IPS-15b (cell line): Measurements from ENCODE around the gene ADAMTS14.

Experiments used
- H3K27me3 ChIP-seq: one replicate; pipeline ENCODE4 v1.6.1; 2013; ENCODE audit warnings: low read length; ENCODE audit not compliant: control insufficient read depth, insufficient read depth
- H3K36me3 ChIP-seq: one replicate; pipeline ENCODE4 v1.6.1; 2013; ENCODE audit warnings: low read length; ENCODE audit not compliant: control insufficient read depth, insufficient read depth
- H3K4me1 ChIP-seq: one replicate; pipeline ENCODE4 v1.6.1; 2013; ENCODE audit warnings: mild to moderate bottlenecking, low read length; ENCODE audit not compliant: control insufficient read depth, insufficient read depth
- H3K4me3 ChIP-seq: one replicate; pipeline ENCODE4 v1.5.1; 2013; ENCODE audit warnings: low read depth, low read length
- H3K9ac ChIP-seq: one replicate; pipeline ENCODE4 v1.6.1; 2013; ENCODE audit warnings: low read depth, mild to moderate bottlenecking, low read length
- H3K9me3 ChIP-seq: one replicate; pipeline ENCODE4 v1.6.1; 2013; ENCODE audit warnings: mild to moderate bottlenecking, low read length; ENCODE audit not compliant: control insufficient read depth, insufficient read depth

ADAMTS14 gene

GRCh38 chr10:70705121-70705861 is 33.0 kb downstream of the ADAMTS14 start:
- no peak overlapping the region for H3K4me3 ChIP-seq
- H3K9ac ChIP-seq = no peak overlapping the region
- H3K9me3 ChIP-seq = no peaks in the 10 kb centered on the region
- H3K36me3 ChIP-seq = no peaks in the 10 kb centered on the region
- H3K4me1 ChIP-seq = no peaks in the 10 kb centered on the region
- no peaks in the 10 kb centered on the region for H3K27me3 ChIP-seq

DNA sequence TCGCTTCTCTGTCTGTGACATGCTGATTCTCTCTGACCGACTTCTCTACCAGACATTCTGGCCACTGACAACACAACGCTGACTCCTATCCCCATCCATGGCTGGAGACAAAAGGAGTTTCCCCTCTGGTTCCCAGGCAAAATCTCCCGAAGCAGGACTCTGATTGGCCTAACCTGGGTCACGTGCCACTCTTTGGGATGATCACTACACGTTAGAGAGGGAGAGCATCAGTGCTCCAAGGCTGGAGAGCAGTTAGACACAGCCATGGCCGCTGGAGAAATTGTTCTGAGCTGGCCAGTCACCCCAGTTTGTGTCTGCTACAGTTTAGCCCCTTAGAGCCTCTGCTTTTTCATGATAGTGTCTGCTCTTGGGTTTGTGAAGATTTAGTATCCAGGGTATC is 38.9 kb downstream of the ADAMTS14 start:
- Histone ChIP-seq H3K27me3 (no peaks in the 10 kb centered on the region), H3K4me3 (no peak overlapping the region), H3K36me3 (no peaks in the 10 kb centered on the region), H3K4me1 (peaks cover 3% of the 10 kb centered on the region), H3K9ac (no peak overlapping the region), H3K9me3 (no peaks in the 10 kb centered on the region)

DNA sequence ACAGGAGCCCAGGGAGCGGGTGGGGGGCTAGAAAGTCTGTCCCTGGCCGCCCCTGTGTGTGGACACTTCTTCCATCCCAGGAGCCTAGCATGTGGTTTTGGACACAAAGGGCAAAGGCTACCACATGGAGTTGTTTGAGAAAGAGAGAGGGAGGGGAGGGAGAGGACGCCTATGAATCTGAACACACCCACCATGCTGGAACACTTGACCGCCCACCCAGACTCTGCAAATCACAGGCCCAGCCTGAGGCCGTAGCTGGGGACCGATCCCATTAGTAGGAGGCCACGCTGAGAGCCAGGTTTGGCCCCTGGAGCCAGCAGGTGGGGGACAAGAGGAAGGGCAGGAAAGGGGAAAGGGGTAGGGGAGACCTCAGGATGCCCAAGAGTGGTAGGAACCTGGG is 39.6 kb downstream of the ADAMTS14 start:
- H3K9ac ChIP-seq = no peak overlapping the region
- H3K4me1 ChIP-seq = peaks cover 8% of the 10 kb centered on the region

DNA sequence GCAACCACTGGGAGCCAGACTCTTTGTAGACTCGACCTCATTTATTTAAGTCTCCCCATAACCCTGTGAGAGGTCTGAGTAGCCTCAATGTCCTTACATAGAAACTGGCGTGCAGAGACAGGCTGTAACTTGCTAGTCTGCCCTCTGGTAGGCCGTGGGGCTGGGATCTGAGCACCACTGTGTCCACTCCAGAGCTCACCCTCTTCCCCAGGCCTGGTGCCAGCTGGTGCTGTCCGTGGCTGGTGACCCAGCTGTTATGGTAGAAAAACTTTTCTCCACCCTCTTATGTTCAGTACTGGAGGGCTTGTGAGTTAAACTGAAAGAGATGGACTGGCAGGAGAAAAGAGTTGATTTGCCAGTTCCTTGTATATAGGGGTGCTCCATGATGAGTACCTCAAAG is 41.9 kb downstream of the ADAMTS14 start:
- Histone ChIP-seq H3K4me1 (peaks cover 8% of the 10 kb centered on the region), H3K36me3 (no peaks in the 10 kb centered on the region), H3K27me3 (no peaks in the 10 kb centered on the region), H3K9ac (no peak overlapping the region), H3K4me3 (no peak overlapping the region), H3K9me3 (no peaks in the 10 kb centered on the region)

More for the DNA sequence above, 39.6 kb downstream of the ADAMTS14 start:
- H3K27me3 ChIP-seq = no peaks in the 10 kb centered on the region
- no peak overlapping the region for H3K4me3 ChIP-seq
- no peaks in the 10 kb centered on the region for H3K36me3 ChIP-seq
- no peaks in the 10 kb centered on the region for H3K9me3 ChIP-seq

DNA sequence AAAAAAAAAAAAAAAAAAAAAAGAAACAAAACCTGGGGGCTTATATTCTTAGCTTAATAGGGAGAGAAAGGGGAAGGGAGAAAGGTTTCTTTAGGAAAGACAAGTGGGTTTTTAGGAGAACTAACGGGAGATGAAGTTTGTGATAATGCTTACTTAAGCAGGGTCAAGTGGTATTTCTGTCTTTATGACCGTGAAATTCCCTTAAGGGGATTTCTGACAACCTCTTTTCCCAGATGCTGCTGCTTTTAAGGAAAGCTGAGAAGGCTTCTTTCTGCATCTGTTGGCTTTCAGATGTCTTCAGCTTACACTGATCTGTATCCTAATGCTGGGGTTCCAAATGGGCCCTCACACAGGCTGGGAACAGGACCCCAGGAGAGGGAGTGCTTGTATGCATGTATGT is 42.6 kb downstream of the ADAMTS14 start:
- Histone ChIP-seq H3K4me3 (no peak overlapping the region), H3K4me1 (peaks cover 8% of the 10 kb centered on the region), H3K27me3 (no peaks in the 10 kb centered on the region), H3K9me3 (no peaks in the 10 kb centered on the region), H3K36me3 (no peaks in the 10 kb centered on the region), H3K9ac (no peak overlapping the region)

DNA sequence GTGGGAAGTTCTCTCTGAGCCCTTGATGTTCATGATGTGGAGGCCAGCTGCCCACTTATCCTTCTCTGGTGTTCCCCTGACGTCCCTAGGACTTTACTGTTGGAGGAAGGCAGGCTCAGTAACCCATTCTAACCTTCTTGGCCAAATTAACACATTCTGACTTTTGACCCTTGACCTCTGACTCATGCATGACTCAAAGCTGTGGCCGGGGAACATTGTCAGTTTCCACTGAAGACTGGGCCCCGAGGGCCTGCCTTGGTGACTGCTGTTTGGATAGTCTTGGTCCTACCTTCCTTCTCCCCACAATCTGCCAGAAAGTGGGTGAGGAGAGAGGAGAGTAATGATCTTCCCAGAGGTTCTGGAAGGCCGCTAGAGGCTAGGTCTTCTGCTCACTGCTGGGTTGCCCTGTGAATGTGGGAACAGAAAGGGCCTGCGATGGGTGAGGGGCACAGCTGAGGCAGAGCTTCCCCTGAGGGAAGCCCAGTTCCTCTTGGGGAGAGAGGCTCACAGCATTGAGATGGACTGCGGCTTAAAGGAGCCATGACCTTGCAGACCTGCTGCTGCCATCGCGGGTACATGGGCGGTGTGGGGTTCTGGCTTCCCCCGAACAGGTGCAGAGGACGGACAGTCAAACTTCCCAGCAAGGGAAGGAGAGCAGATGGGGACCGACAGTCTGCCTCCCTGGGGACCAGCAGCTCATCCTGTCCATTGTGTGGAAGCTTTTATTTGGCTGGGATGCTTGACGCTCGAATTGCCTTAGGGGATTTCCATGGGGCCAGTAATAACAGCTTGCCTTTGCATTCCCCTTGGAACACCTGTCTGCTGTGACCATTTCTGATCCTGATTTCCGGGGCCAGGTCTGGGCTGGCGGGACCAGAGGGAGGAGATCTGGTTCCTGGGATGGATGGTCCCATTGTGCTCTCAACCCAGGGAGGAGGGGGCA is 43.8 kb downstream of the ADAMTS14 start:
- no peaks in the 10 kb centered on the region for H3K27me3 ChIP-seq
- no peaks in the 10 kb centered on the region for H3K9me3 ChIP-seq
- H3K4me3 ChIP-seq = no peak overlapping the region
- no peaks in the 10 kb centered on the region for H3K36me3 ChIP-seq
- H3K9ac ChIP-seq = no peak overlapping the region
- peaks cover 8% of the 10 kb centered on the region for H3K4me1 ChIP-seq

DNA sequence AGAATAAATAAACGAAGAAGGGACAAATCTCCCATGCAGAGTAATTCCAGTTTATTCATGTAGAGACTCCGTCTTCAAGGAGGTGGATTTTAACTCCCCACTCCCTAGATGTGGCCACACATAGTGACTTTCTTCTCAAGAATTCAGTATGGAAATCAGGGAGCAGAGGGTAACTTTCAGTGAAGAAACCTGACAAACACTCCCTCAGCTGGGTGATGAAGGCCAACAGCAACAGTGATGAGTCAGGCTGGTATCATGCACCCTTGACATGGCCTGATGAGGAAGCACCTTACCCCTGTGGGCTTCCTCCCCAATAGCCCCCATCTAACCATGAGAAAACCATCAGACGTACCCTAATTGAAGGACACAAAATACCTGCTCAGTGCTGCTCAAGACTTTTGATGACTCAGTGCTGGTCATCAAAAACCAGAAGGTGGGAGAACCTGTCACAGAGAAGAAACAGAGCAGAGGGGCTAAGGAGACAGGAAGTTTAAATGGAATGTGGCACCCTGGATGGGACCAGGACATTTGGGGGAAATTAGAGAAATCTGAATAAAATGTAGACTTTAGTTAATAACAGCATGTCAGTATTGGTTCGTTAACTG is 50.6 kb downstream of the ADAMTS14 start:
- H3K36me3 ChIP-seq = no peaks in the 10 kb centered on the region
- H3K4me3 ChIP-seq = no peak overlapping the region
- no peaks in the 10 kb centered on the region for H3K9me3 ChIP-seq
- H3K27me3 ChIP-seq = no peaks in the 10 kb centered on the region
- H3K9ac ChIP-seq = no peak overlapping the region
- H3K4me1 ChIP-seq = no peaks in the 10 kb centered on the region

- Histone ChIP-seq H3K36me3 (no peaks in the 10 kb centered on the region), H3K4me1 (no peaks in the 10 kb centered on the region), H3K27me3 (no peaks in the 10 kb centered on the region), H3K9me3 (no peaks in the 10 kb centered on the region), H3K9ac (no peak overlapping the region), H3K4me3 (no peak overlapping the region)
These were observed 51.5 kb downstream of the ADAMTS14 start for GRCh38 chr10:70723771-70724170.

- no peak overlapping the region for H3K4me3 ChIP-seq
- H3K4me1 ChIP-seq = no peaks in the 10 kb centered on the region
- no peak overlapping the region for H3K9ac ChIP-seq
- H3K9me3 ChIP-seq = no peaks in the 10 kb centered on the region
- no peaks in the 10 kb centered on the region for H3K36me3 ChIP-seq
- no peaks in the 10 kb centered on the region for H3K27me3 ChIP-seq
These were observed 54.7 kb downstream of the ADAMTS14 start for GRCh38 chr10:70726909-70727495.

DNA sequence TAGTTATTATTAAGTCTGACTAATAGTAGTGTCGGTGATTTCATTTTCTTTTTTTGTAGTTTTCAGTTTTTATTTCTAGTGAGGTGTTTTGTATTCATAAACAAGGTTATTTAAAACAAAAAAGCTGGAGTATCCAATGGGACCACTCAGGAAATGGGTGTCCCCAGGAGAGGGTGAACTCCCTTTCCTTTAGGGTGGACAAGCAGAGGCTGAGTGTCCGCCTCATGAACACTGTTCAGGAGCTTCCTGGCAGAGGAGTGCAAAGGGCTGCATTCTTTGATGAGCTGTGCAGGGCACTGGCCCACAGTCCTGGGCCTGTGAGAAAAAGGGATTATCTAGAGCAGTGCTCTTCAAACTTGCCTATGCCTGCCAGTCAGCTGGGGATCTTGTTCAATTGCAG is 56.0 kb downstream of the ADAMTS14 start:
- Histone ChIP-seq H3K4me1 (no peaks in the 10 kb centered on the region), H3K27me3 (no peaks in the 10 kb centered on the region), H3K9ac (no peak overlapping the region), H3K9me3 (no peaks in the 10 kb centered on the region), H3K4me3 (no peak overlapping the region), H3K36me3 (no peaks in the 10 kb centered on the region)

GRCh38 chr10:70729763-70730357 is 57.6 kb downstream of the ADAMTS14 start:
- H3K4me3 ChIP-seq = no peak overlapping the region
- H3K27me3 ChIP-seq = no peaks in the 10 kb centered on the region
- H3K9me3 ChIP-seq = no peaks in the 10 kb centered on the region
- no peaks in the 10 kb centered on the region for H3K36me3 ChIP-seq
- no peak overlapping the region for H3K9ac ChIP-seq
- H3K4me1 ChIP-seq = no peaks in the 10 kb centered on the region
